Measurements from ENCODE around the gene HERPUD1.
A peak's percentile ranks its signal among the peaks of the same experiment; 100 is the strongest.

HERPUD1 gene

GRCh38 chr16:56961386-56961785 lies 29.4 kb downstream of the HERPUD1 start:
- DNase-seq (ENCODE audit: extremely low read depth, insufficient read length): no peak
- Histone ChIP-seq H3K4me3 (replicated peaks; ENCODE audit: low read depth, low read length) (no peak overlapping the region), H3K36me3 (ENCODE audit: control insufficient read depth, insufficient read depth, low read length) (no peaks in the 10 kb centered on the region), H3K27me3 (replicated peaks; ENCODE audit: control insufficient read depth, insufficient read depth, low read length) (no peaks in the 10 kb centered on the region)
- TF ChIP-seq, protein P1, sequence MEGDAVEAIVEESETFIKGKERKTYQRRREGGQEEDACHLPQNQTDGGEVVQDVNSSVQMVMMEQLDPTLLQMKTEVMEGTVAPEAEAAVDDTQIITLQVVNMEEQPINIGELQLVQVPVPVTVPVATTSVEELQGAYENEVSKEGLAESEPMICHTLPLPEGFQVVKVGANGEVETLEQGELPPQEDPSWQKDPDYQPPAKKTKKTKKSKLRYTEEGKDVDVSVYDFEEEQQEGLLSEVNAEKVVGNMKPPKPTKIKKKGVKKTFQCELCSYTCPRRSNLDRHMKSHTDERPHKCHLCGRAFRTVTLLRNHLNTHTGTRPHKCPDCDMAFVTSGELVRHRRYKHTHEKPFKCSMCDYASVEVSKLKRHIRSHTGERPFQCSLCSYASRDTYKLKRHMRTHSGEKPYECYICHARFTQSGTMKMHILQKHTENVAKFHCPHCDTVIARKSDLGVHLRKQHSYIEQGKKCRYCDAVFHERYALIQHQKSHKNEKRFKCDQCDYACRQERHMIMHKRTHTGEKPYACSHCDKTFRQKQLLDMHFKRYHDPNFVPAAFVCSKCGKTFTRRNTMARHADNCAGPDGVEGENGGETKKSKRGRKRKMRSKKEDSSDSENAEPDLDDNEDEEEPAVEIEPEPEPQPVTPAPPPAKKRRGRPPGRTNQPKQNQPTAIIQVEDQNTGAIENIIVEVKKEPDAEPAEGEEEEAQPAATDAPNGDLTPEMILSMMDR (IDR thresholded peaks at IDR 0.05; ENCODE audit: insufficient read depth, low read length, poor library complexity, severe bottlenecking): no peak

- no peak within 1 kb of the TSS for H3K4me3 ChIP-seq (replicated peaks; ENCODE audit: low read depth, low read length)
- TF ChIP-seq, protein P1 (IDR thresholded peaks at IDR 0.05; ENCODE audit: insufficient read depth, low read length, poor library complexity, severe bottlenecking): no peak
- no peaks in the 10 kb centered on the region for H3K36me3 ChIP-seq (ENCODE audit: control insufficient read depth, insufficient read depth, low read length)
- no peaks in the 10 kb centered on the region for H3K27me3 ChIP-seq (replicated peaks; ENCODE audit: control insufficient read depth, insufficient read depth, low read length)
- DNase-seq (ENCODE audit: extremely low read depth, insufficient read length): no peak
Observed at GRCh38 chr16:56961851-56962281, 29.9 kb downstream of the HERPUD1 start, which contains the start of gene CETP. Gene CETP, plus strand, starts transcription at chr16:56961950. Its CDS starts 30 bp downstream, at chr16:56961980.

DNA sequence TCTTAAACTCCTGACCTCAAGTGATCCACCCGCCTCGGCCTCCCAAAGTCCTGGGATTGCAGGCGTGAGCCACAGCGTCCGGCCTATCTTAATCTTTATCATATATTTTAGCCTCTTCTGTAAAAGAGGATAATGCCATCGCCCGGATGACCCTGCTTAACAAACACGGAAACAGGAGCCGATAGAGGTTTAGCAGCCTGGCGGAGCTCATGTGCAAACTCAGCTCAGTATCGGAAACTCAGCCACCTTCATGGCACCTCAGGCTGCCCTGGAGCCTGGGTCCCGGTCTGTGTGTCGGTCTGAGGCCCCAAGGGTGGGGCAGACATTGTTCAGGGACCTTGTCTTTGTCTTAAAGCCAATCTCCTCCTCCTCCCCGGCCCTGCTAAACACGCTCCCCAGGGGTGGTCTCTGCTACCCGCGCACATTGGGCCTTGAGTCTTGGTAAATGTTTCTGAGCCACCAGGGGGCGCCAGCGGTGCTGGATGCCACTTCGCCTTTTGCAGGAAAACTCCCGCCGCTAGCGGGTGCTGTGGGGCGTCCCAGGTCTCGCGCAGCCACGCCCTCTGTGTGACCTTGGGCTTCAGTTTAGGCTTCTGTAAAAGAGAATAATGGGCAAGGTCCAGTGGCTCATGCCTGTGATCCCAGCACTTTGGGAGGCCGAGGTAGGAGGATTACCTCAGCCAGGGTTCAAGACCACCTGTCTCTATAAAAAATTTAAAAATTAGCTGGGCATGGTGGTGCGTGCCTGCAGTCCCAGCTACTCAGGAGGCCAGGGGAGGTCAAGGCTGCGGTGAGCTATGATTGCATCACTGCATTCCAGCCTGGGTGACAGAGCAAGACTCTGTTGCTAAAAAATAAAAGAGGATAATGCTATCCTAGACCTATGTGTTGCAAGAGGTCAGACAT lies 32.6 kb downstream of the HERPUD1 start:
- peak; percentile 84 for DNase-seq (ENCODE audit: extremely low read depth, insufficient read length)
- TF ChIP-seq, protein P1 (IDR thresholded peaks at IDR 0.05; ENCODE audit: insufficient read depth, low read length, poor library complexity, severe bottlenecking): peak; percentile 100
- Histone ChIP-seq H3K36me3 (ENCODE audit: control insufficient read depth, insufficient read depth, low read length) (no peaks in the 10 kb centered on the region), H3K27me3 (replicated peaks; ENCODE audit: control insufficient read depth, insufficient read depth, low read length) (no peaks in the 10 kb centered on the region), H3K4me3 (replicated peaks; ENCODE audit: low read depth, low read length) (no peak overlapping the region)

DNA sequence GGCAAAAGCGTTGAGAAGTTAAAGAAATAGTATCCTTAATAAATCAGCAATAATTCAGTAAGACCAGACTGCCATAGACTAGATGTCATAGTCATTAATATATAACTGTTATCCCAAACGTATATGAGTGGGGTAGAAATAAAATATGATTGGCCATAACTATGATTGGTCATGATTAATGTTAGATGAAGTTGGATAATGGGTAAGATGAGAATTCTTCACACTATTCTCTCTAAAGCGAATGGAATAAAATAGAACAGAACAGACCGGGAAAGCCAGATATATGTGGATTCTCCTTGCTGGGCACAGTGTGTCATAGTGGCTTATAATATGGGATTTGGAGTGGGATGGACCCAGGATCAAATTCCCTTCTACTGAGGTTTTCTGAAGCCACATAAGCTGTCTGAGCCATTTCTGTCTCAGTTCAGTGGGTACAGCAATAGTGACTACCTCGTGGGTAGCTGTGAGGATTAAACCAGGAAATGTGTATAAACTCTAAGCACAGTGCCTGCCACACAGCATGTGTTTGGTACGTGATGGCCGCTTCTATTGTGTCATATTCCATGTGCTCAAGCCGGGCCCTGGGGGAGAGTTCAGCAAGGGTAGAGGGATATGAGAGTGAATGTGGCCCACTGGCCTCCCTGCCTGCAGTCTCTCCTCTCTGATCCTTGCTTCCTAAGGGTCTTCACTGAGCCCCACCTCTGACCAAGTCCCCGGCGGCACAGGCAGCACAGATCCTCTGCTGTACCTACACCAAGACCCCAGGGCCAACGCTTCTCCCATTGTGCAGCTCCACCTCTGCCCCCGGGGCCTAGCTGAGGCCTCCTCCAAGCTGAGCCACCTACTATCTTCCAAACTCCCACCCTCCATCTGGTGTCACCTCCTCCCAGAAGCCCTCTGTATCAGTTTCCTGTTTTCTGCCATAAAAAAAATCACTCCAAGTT lies 33.5 kb downstream of the HERPUD1 start:
- H3K27me3 ChIP-seq (replicated peaks; ENCODE audit: control insufficient read depth, insufficient read depth, low read length): no peaks in the 10 kb centered on the region
- DNase-seq (ENCODE audit: extremely low read depth, insufficient read length): no peak
- no peaks in the 10 kb centered on the region for H3K36me3 ChIP-seq (ENCODE audit: control insufficient read depth, insufficient read depth, low read length)
- no peak overlapping the region for H3K4me3 ChIP-seq (replicated peaks; ENCODE audit: low read depth, low read length)
- TF ChIP-seq, protein P1 (IDR thresholded peaks at IDR 0.05; ENCODE audit: insufficient read depth, low read length, poor library complexity, severe bottlenecking): no peak

GRCh38 chr16:56966093-56966475 lies 34.1 kb downstream of the HERPUD1 start:
- TF ChIP-seq, protein P1 (IDR thresholded peaks at IDR 0.05; ENCODE audit: insufficient read depth, low read length, poor library complexity, severe bottlenecking): no peak
- DNase-seq (ENCODE audit: extremely low read depth, insufficient read length): no peak
- Histone ChIP-seq H3K27me3 (replicated peaks; ENCODE audit: control insufficient read depth, insufficient read depth, low read length) (no peaks in the 10 kb centered on the region), H3K4me3 (replicated peaks; ENCODE audit: low read depth, low read length) (no peak overlapping the region), H3K36me3 (ENCODE audit: control insufficient read depth, insufficient read depth, low read length) (no peaks in the 10 kb centered on the region)
